Astrocyte of the spinal cord (primary cell): ENCODE data around the gene CKM.
"Not testable (repeated sequence)": the region's sequence is repeated elsewhere in the genome, so short reads cannot be mapped to it uniquely, and the experiment has no call there.

ENCODE experiments used
- DNase-seq: peaks from one replicate; pipeline ENCODE4 v3.0.0; 2011; ENCODE audit warnings: low read depth, low spot score
- H3K4me3 ChIP-seq: 2 replicates; pipeline ENCODE4 v1.5.1; 2011; ENCODE audit warnings: low read depth, mild to moderate bottlenecking, low read length, moderate library complexity
- in situ Hi-C: cut with HindIII; loops from 2 replicates; pipeline ENCODE4 v1.10.0; 2017; ENCODE audit warnings: low sequenced_read_pairs
- TF ChIP-seq, protein P1 (sequence below): IDR thresholded peaks from 2 replicates; pipeline ENCODE4 v1.5.1; 2012; ENCODE audit warnings: low read depth, mild to moderate bottlenecking, low read length, inconsistent platforms

The CKM gene

DNA sequence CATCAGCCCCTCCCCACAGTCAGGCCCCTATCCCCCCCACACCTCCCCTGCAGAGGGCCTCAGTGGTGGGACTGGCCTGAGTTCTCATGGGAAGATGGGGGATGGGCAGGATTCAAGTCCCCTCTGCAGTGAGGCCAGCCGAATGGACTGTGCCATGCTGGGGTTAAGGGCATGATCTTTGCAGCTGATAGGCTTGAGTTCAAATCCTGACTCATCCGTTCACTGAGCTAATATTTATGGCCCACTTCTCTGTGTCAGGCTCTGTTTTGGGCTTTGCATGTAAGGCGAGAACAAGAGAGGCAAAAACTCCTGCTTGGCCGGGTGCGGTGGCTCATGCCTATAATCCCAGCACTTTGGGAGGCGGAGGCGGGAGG lies 51.0 kb downstream of the CKM start:
- in situ Hi-C loops: no loop called here
- no peak for DNase-seq
- TF ChIP-seq, protein P1, sequence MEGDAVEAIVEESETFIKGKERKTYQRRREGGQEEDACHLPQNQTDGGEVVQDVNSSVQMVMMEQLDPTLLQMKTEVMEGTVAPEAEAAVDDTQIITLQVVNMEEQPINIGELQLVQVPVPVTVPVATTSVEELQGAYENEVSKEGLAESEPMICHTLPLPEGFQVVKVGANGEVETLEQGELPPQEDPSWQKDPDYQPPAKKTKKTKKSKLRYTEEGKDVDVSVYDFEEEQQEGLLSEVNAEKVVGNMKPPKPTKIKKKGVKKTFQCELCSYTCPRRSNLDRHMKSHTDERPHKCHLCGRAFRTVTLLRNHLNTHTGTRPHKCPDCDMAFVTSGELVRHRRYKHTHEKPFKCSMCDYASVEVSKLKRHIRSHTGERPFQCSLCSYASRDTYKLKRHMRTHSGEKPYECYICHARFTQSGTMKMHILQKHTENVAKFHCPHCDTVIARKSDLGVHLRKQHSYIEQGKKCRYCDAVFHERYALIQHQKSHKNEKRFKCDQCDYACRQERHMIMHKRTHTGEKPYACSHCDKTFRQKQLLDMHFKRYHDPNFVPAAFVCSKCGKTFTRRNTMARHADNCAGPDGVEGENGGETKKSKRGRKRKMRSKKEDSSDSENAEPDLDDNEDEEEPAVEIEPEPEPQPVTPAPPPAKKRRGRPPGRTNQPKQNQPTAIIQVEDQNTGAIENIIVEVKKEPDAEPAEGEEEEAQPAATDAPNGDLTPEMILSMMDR: no peak
- no peak overlapping the region for H3K4me3 ChIP-seq

DNA sequence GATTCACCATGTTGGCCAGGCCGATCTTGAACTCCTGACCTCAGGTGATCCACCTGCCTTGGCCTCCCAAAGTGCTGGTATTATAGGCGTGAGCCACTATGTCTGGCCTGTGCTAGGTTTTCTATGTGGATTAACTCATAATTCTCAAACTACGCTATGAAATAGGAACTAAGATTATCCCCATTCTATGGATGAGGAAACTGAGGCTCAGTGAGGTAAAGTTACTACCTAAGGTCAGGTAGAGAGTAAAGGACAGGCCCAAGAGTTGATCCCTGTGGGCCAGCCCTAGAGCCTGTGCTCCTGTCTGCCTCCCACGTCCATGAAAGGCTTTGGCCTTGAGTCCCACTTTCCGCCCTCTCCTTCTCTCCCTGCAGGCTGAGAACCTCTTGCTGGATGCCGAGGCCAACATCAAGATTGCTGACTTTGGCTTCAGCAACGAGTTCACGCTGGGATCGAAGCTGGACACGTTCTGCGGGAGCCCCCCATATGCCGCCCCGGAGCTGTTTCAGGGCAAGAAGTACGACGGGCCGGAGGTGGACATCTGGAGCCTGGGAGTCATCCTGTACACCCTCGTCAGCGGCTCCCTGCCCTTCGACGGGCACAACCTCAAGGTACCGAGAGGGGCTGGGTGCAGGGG lies 51.5 kb downstream of the CKM start:
- TF ChIP-seq, protein P1: no peak
- no peak overlapping the region for H3K4me3 ChIP-seq
- in situ Hi-C loops: no loop called here
- DNase-seq: no peak

DNA sequence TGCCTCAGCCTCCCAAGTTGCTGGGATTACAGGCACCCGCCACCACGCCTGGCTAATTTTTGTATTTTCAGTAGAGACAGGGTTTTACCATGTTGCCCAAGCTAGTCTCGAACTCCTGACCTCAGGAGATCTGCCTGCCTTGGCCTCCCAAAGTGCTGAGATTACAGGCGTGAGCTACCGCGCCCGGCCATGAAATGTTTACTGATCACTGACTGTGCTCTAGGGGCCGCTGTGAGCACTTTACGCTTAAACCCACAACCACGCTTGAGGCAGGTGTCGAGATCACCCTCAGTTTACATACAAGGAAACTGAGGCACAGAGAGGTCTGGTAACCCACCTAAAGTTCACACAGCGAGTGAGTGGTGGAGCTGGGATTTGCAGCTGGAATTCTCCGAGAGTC lies 52.7 kb downstream of the CKM start:
- in situ Hi-C loops, H3K4me3 ChIP-seq, DNase-seq: not testable (repeated sequence)

DNA sequence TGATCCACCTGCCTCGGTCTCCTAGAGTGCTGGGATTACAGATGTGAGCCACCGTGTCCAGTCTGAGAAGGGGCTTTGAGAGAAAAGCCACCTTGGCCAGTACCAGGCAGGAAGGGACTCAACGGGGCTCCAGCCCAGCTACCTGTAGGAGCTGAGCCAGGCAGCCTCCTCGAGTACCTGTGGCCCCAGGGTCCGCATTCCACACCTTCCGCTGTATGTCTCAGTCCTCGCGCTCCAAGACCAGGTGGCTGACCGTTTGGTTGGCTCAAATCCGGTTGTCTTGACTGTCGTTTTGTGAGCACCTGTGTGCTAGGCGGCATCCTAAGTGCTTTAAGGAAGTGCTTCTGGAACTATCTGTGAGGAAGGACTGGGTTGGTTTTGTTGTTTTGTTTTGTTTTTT lies 55.4 kb downstream of the CKM start:
- TF ChIP-seq, protein P1: no peak
- H3K4me3 ChIP-seq: no peak overlapping the region
- no peak for DNase-seq
- in situ Hi-C loops: no loop called here

DNA sequence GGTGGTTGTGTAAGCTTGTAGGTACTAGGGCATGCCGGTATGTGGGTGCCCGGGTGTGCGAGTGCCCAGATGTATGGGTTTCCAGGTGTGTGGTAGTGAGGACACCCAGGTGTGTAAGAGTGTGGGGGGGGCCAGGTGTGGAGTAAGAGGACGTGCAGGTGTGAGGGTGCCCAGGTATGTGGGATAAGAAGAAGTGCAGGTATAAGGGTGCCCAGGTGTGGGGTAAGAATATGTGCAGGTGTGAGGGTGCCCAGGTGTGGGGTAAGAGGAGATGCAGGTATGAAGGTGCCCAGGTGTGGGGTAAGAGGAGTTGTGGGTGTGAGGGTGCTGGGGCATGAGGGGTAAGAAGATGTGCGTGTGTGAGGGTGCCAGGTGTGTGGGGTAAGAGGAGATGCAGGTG lies 57.3 kb downstream of the CKM start:
- TF ChIP-seq, protein P1: no peak
- in situ Hi-C loops: no loop called here
- no peak overlapping the region for H3K4me3 ChIP-seq
- DNase-seq: no peak

DNA sequence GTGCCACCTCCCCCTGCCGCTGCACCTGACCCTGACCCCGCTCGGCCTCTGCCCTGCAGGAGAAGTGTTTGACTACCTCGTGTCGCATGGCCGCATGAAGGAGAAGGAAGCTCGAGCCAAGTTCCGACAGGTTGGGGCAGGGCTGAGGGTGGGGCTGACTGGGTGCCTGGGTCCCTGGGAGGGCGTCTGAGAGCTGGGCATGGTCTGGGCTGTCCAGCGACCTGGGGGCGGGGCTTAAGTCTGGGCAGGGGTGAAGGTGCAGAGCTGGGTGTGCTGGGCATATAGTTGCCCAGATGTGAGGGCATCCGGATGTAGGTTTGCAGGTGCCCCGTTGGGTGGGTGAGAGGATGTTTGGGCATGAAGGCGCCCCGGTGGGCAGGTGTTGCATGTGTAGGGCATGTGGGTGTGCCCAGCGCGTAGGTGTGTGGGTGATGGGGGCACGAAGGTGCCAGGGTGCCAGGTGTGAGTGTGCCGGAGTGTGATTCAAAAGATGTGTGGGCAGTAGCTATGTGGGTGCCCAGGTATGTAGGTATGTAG lies 57.8 kb downstream of the CKM start:
- no peak for DNase-seq
- in situ Hi-C loops: no loop called here

DNA sequence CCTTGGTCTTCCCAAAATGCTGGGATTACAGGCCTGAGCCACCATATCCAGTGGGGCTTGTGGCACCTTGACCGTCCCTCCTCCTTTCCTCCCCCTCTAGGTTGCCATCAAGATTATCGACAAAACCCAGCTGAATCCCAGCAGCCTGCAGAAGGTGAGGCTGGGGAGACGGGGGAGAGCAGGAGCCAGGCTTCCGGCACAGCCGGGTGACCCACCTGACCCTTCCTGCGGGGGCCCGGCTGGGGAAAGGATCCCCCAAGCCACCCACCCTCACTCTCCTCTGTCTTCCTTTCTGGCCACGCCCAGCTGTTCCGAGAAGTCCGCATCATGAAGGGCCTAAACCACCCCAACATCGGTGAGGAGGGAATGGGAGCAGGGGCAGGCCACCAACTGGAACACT lies 59.7 kb downstream of the CKM start:
- in situ Hi-C loops: no loop called here
- DNase-seq: no peak
- H3K4me3 ChIP-seq: no peak overlapping the region
- TF ChIP-seq, protein P1: no peak

More for the DNA sequence above, 57.8 kb downstream of the CKM start:
- H3K4me3 ChIP-seq: no peak overlapping the region
- TF ChIP-seq, protein P1: no peak
